Activated naive CD4-positive, alpha-beta T cell treated with anti-CD3 and anti-CD28 coated beads, Interleukin-2, amount 50 U/mL, for 72 hours (primary cell): Measurements from ENCODE around the gene KCTD8. TPM values are rescaled to one million over a fixed set of nuclear protein-coding genes. Genes with fewer than 3 reads are reported as not detected.
A peak's percentile ranks its signal among the peaks of the same experiment; 100 is the strongest.

Source experiments
- ATAC-seq, 2 donors: fragments of 150-1000 bp; cut with Tn5 transposase; 2 replicates each; pipeline ENCODE4 v1.10.0; 2021; ENCODE audit warnings: mild to moderate bottlenecking in 2 of 2, moderate library complexity in 2 of 2
- DNase-seq, 2 donors: peaks; one replicate each; pipeline ENCODE4 v3.0.0; 2021 to 2022; ENCODE audit warnings: low spot score in 2 of 2
- H3K27ac Mint-ChIP-seq, 2 donors: one replicate each; pipeline ENCODE4 v1.8.0; 2022; ENCODE audit warnings: mild to moderate bottlenecking in 2 of 2, mixed read lengths in 2 of 2
- H3K36me3 Mint-ChIP-seq, 2 donors: one replicate each; pipeline ENCODE4 v1.8.0; 2022; ENCODE audit warnings: mixed read lengths in 2 of 2
- H3K9me3 Mint-ChIP-seq, 2 donors: one replicate each; pipeline ENCODE4 v1.8.0; 2022; ENCODE audit warnings: mixed read lengths in 2 of 2
- total RNA-seq, 2 donors: library from RNA; stranded (reverse); gene quantifications; one replicate each; pipeline ENCODE4 v1.2.3, GENCODE V29; 2022

KCTD8 gene
- total RNA-seq, result not detected

GRCh38 chr4:44448521-44449461 lies at the start of gene KCTD8:
KCTD8 (minus strand) TSS chr4:44448809.
- no peaks in the 10 kb centered on the region for H3K9me3 Mint-ChIP-seq
- H3K36me3 Mint-ChIP-seq, result peaks cover 4 to 8% of the 10 kb centered on the region in 2 donors
- DNase-seq, result peak; percentile 54 to 72
- no peak within 1 kb of the TSS for H3K27ac Mint-ChIP-seq
- peak; percentile 52 to 93 for ATAC-seq

GRCh38 chr4:44494810-44495701 lies 46.4 kb upstream of the KCTD8 start:
- DNase-seq (no peak), ATAC-seq (no peak)
- Mint-ChIP-seq H3K27ac (no peak overlapping the region), H3K36me3 (no peaks in the 10 kb centered on the region), H3K9me3 (peaks cover 0 to 4% of the 10 kb centered on the region in 2 donors)

DNA sequence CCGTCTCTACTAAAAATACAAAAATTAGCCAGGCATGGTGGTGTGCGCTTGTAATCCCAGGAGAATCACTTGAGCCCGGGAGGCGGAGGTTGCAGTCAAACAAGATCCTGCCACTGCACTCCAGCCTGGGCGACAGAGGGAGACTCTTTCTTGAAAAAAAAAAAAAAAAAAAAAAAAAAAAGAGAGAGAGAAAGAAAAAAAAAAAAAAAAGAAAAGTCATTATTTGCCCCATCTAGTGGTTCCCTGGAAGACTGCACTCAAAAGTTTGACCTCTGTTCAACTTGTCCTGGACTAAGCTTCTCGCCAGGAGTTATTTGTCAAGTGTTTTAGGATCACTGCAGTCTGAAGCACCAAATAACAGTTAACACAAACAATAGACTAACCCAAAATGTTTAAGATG lies 45.3 kb upstream of the KCTD8 start:
- no peak for ATAC-seq
- DNase-seq, result no peak
- Mint-ChIP-seq H3K27ac (no peak overlapping the region), H3K36me3 (no peaks in the 10 kb centered on the region), H3K9me3 (no peaks in the 10 kb centered on the region)

DNA sequence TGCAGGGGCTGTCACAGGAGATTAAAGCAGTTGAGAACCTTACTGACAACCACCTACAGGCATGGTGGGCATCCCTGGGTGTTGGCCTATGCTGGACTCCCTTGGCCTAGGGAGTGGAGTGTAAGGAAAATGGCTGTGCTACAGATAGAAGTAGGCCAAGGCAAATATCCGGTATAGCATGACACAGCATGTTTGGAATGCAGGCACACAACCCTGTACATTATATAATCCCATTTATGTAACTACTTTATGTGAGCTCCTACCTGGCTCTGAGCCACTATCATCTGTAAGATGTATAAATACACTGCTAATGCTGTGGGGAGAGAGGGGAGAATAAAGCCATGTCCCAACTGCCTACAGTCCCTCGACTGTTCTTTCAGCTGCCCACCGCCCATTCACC lies 38.7 kb upstream of the KCTD8 start:
- Mint-ChIP-seq H3K36me3 (no peaks in the 10 kb centered on the region), H3K27ac (no peak overlapping the region), H3K9me3 (peaks cover 0 to 12% of the 10 kb centered on the region in 2 donors)
- ATAC-seq (no peak), DNase-seq (no peak)

DNA sequence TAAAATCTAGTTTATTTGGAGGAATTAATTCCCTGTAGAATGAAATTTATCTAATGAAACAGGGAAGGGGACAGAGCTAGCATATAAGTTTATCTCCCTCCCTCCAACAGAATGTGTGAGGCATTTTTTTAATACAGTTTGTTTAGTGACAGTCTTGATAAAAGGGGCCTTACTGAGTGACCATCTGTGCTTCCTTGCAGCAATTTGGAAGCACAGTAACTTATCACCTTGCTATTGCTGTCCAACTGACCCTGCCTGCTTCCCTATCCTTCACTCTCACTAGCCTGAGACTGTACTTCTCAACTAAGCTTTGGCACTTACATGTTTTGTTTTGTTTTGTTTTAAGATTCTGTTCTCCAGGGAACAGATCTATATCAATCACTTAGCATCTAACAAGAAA lies 31.1 kb upstream of the KCTD8 start:
- ATAC-seq, result no peak

DNA sequence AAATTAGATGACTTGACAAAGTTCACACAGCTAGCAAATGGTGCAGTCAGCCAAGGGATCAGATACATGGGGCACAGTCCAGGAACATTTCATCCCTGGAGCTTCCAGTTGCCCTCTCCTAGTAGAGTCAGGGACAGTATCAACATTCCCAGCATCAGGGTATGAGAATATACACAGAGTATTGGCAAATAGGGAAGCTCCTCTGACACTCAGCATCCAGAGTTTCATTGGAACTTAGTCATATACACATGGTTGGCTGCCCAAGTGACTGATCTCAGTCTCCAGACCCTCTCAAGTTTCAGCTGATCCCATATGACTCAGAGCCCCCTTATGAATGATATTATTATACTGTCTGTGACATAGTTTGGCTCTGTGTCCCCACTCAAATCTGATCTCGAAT lies 13.7 kb upstream of the KCTD8 start:
- Mint-ChIP-seq H3K27ac (no peak overlapping the region), H3K9me3 (no peaks in the 10 kb centered on the region), H3K36me3 (no peaks in the 10 kb centered on the region)
- no peak for DNase-seq
- ATAC-seq, result no peak

More for the DNA sequence above, 31.1 kb upstream of the KCTD8 start:
- no peaks in the 10 kb centered on the region for H3K36me3 Mint-ChIP-seq
- H3K27ac Mint-ChIP-seq, result no peak overlapping the region
- no peak for DNase-seq
- H3K9me3 Mint-ChIP-seq, result peaks cover 8 to 15% of the 10 kb centered on the region in 2 donors

DNA sequence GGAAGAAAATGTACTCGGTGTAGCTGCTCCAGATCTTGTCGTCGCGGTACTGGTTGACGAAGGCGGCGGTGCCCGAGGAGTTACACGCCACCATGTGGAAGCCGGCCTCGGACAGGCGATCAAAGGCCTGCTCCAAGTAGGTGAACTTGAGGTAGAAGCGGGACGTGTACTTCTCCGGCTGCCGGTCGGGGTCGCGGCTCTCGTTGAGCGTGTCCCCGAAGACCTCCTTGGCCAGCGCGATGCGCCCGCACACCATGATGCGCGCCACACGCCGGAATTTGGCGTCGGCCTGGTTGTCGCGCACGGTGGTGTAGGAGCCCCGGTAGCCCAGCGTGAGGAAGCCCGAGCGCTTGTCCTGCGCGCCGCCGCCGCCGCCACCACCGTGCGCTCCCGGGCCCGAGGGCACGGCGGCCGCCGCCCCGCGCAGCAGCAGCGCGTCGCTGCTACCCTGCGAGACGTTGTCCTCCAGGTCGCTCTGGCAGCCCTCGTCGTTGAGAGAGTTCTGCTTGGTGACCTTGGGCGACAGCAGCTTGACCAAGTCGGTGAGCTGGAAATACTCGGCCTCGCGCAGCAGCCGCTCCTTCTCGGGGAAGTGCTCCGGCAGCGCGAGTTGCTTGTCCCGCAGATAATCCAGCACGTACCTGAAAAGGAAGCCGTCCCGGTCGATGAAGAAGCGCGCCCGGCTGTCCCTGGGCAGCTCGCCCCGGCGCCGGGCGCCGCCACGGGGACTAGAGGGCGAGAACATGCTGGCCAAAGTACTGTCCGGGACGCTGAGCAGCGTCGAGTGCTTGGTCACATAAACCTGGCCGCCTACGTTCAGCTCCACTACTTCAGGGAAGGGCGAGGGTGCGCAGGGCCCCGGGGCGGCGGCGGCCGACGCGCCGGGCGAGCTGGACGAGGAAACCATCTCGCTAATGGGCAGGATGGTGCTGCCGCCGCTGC lies 775 bp downstream of the KCTD8 start:
- Mint-ChIP-seq H3K27ac (no peak overlapping the region), H3K36me3 (peaks cover 4 to 8% of the 10 kb centered on the region in 2 donors), H3K9me3 (no peaks in the 10 kb centered on the region)
- ATAC-seq (peak in 1 of 2 donors; percentile 5), DNase-seq (peak in 1 of 2 donors; percentile 51)

DNA sequence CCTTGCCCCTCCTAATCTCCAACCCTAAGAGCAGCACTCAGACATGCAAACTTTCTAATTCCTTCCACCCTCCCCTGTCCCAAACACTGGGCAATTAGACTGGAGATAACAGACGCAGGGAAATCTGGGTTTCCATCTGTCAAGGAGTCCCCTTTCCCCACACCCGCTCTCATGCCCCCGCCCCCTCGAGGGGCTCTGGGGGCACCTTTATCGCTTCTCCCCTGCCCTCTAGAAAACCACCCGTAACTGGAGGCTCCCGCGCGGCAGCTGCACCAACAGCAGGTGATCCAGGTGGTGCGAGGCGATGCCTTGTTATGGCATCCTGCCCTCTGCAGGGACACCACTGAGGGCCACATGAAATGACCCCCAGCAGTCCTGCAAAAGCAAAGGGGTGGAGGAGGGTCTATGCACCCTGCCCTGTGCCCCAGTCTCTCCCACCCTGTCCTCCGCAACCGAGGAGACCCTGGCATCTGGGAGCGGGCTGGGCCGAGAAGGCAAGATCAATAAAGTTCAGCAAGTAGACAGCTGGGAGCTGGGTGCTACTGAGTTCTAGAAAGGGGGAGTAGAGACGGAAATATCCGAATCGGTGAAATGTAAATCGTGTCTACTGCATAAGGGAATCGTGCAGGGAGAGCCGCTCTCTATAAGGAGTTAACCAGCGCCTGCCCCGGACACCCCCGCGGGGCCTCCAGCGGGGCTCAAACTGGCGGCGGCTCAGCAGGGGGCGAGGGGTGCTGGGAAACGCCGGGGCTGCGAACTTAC lies 1.6 kb downstream of the KCTD8 start:
- H3K27ac Mint-ChIP-seq, result no peak overlapping the region
- peaks cover 4 to 8% of the 10 kb centered on the region in 2 donors for H3K36me3 Mint-ChIP-seq
- no peaks in the 10 kb centered on the region for H3K9me3 Mint-ChIP-seq
- peak in 1 of 2 donors; percentile 44 for DNase-seq
- ATAC-seq, result no peak

DNA sequence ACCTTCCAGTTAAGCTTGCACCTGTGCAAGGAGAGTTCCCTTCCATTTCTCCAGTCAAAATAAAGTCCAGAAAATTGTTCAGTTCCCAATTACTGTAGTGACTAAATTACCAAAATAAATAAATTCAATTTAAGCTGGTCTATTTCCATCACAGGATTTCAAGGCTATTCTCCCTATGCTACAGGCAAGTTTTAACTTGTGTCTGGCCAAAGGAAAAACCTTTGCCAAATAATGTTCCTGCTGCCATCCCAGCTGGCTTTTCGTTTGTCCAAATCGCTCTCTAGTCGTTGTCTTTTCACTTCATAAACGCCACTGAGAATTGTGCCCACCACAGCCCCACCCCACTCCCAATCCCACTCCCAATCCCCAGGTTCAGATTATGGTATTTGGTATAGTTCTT lies 2.4 kb downstream of the KCTD8 start:
- Mint-ChIP-seq H3K36me3 (peaks cover 4 to 8% of the 10 kb centered on the region in 2 donors), H3K9me3 (no peaks in the 10 kb centered on the region), H3K27ac (no peak overlapping the region)
- DNase-seq, result no peak
- ATAC-seq, result no peak

DNA sequence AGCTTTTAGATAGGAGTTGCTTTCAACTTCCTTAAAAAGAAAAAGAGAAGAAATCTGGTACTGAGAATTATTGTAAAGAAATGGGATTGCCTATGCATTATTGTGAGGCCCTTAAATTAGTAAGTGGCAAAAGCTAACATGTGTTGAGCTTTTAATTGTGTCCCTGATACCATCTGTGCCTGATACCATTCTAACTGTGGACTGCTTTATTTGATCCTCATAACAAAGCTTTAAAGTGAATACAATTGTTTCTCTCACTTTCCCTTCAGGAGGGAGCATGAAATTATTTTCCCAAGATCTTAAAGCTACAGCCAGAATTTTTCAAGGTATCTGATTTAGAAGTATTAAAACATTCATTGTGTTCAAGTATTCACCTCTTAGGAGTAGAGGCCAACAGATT lies 9.9 kb downstream of the KCTD8 start:
- no peak for ATAC-seq
- DNase-seq, result no peak
- Mint-ChIP-seq H3K9me3 (no peaks in the 10 kb centered on the region), H3K27ac (no peak overlapping the region), H3K36me3 (no peaks in the 10 kb centered on the region)

GRCh38 chr4:44434247-44434646 lies 14.4 kb downstream of the KCTD8 start:
- Mint-ChIP-seq H3K9me3 (peaks cover 0 to under 1% of the 10 kb centered on the region in 2 donors), H3K36me3 (no peaks in the 10 kb centered on the region), H3K27ac (no peak overlapping the region)
- DNase-seq (no peak), ATAC-seq (no peak)

DNA sequence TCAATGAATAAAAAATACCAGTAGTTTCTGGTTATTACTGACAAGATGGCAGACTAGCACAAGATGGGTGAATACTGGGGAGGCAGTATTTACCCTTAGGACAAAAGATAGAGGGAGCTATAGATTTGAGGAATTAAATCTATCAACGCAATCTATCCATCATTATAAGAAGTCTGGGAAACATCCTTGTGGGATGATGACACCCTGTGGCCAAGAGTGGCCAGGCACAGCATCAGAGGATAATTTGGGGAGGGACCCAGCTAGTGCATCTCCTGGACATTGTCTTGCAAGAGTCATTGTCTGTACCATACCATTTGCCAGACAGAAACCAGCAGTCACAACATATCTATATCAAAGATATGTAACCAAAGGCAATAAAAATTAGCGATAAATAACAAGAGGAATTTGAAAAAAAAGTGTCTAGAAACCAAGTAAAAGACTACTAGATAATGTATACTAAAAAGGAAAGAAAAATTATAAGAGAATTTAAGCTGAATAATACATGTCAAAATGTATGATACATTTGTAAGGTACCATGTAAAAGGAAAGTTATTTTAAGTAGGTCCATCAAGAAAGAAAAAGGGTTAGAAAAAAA lies 22.9 kb downstream of the KCTD8 start:
- ATAC-seq (no peak), DNase-seq (no peak)
- no peaks in the 10 kb centered on the region for H3K36me3 Mint-ChIP-seq
- no peak overlapping the region for H3K27ac Mint-ChIP-seq
- H3K9me3 Mint-ChIP-seq, result peaks cover 0 to 9% of the 10 kb centered on the region in 2 donors

DNA sequence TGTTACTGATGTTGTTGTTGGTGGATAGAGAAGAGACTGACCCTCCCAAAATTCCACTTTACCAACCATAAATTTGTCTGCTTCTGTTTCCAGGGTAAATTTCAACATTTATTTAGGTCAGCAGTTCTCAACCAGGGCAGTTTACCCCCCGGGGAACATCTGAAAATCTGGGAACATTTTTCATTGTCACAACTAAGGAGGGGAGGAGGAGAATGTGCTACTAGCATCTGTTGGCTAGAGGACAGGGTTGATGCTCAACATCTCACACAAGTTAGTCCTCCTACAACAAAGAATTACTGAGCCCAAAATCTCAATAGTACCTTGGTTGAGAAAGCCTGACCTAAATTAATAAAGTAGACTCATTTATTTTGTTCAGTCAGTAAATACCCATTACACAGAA lies 25.7 kb downstream of the KCTD8 start:
- ATAC-seq, result no peak
- no peaks in the 10 kb centered on the region for H3K9me3 Mint-ChIP-seq

GRCh38 chr4:44421330-44422065 lies 27.1 kb downstream of the KCTD8 start:
- no peaks in the 10 kb centered on the region for H3K36me3 Mint-ChIP-seq
- H3K9me3 Mint-ChIP-seq, result peaks cover under 1 to 2% of the 10 kb centered on the region in 2 donors
- H3K27ac Mint-ChIP-seq, result no peak overlapping the region
- DNase-seq (no peak), ATAC-seq (no peak)

More for the DNA sequence above, 25.7 kb downstream of the KCTD8 start:
- Mint-ChIP-seq H3K36me3 (no peaks in the 10 kb centered on the region), H3K27ac (no peak overlapping the region)
- DNase-seq, result no peak

GRCh38 chr4:44415251-44415650 lies 33.4 kb downstream of the KCTD8 start:
- DNase-seq (no peak), ATAC-seq (no peak)
- Mint-ChIP-seq H3K36me3 (no peaks in the 10 kb centered on the region), H3K9me3 (peaks cover 11 to 22% of the 10 kb centered on the region in 2 donors), H3K27ac (no peak overlapping the region)
